Colon (tissue), 2 donors: ENCODE data around the gene VOPP1.

Experiments
- FAIRE-seq: peaks from 2 replicates; lab custom pipeline; 2012; peaks lifted over from hg19 to GRCh38; lab: Jason Lieb, UNC
- donor health status: control.
- donor health status: control.

The VOPP1 gene

GRCh38 chr7:55576753-55577152 is 4.5 kb upstream of the VOPP1 start:
- no peak for FAIRE-seq

GRCh38 chr7:55575733-55576132 is 3.4 kb upstream of the VOPP1 start:
- FAIRE-seq = no peak

- FAIRE-seq = no peak
These were observed 2.8 kb upstream of the VOPP1 start for GRCh38 chr7:55575098-55575497.

- FAIRE-seq = no peak
These were observed 1.9 kb upstream of the VOPP1 start for GRCh38 chr7:55574051-55574717.

- no peak for FAIRE-seq
These were observed 1.1 kb upstream of the VOPP1 start for GRCh38 chr7:55573234-55573900.

GRCh38 chr7:55571511-55572377 is 558 bp downstream of the VOPP1 start:
- no peak for FAIRE-seq

- no peak for FAIRE-seq
These were observed 1.4 kb downstream of the VOPP1 start for GRCh38 chr7:55570939-55571338.

- no peak for FAIRE-seq
These were observed 2.0 kb downstream of the VOPP1 start for GRCh38 chr7:55570218-55570873.

- FAIRE-seq = no peak
These were observed 2.5 kb downstream of the VOPP1 start for GRCh38 chr7:55569797-55570196.

GRCh38 chr7:55569269-55569663 is 3.0 kb downstream of the VOPP1 start:
- no peak for FAIRE-seq

- no peak for FAIRE-seq
These were observed 3.6 kb downstream of the VOPP1 start for GRCh38 chr7:55568613-55569268.

GRCh38 chr7:55567571-55567970 is 4.7 kb downstream of the VOPP1 start:
- FAIRE-seq = no peak

- no peak for FAIRE-seq
These were observed 6.6 kb downstream of the VOPP1 start for GRCh38 chr7:55565681-55566080.

GRCh38 chr7:55563596-55564325 is 8.5 kb downstream of the VOPP1 start:
- FAIRE-seq = no peak

GRCh38 chr7:55561690-55562089 is 10.6 kb downstream of the VOPP1 start:
- FAIRE-seq = no peak

- no peak for FAIRE-seq
These were observed 13.1 kb downstream of the VOPP1 start for GRCh38 chr7:55558962-55559920.

- no peak for FAIRE-seq
These were observed 14.6 kb downstream of the VOPP1 start for GRCh38 chr7:55557666-55558188.

- no peak for FAIRE-seq
These were observed 15.8 kb downstream of the VOPP1 start for GRCh38 chr7:55556492-55556891.

- no peak for FAIRE-seq
These were observed 16.3 kb downstream of the VOPP1 start for GRCh38 chr7:55556031-55556430.

GRCh38 chr7:55555160-55555559 is 17.1 kb downstream of the VOPP1 start:
- no peak for FAIRE-seq
